GM21825 (cell line): ENCODE measurements around the gene ELMO1.

Experiments used
- ATAC-seq: cut with Tn5 transposase; IDR thresholded peaks from one replicate; pipeline ENCODE4 v1.9.1; 2021; ENCODE audit warnings: mild to moderate bottlenecking, moderate library complexity; ENCODE audit not compliant: unreplicated experiment

Gene ELMO1

GRCh38 chr7:37410305-37411229, 38.1 kb downstream of the ELMO1 start:
- ATAC-seq = no peak

DNA sequence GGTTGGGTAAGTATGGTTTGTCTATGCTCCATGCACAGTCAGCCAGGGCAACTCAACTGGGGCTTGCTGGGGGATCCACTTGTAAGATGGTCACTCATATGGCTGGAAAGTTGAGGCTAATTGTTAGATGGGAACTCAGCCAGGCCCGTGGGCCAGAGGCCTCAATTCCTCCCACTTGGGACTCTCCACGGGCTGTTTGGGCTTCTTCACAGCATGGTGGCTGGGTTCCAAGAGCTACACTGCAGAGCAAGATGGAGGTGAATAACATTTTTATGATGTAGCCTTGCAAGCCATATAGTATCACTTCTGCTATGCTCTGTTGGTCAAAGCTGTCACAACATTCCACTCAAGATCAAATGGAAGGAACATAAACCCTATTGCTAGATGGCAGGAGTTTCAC, 39.2 kb downstream of the ELMO1 start:
- no peak for ATAC-seq

DNA sequence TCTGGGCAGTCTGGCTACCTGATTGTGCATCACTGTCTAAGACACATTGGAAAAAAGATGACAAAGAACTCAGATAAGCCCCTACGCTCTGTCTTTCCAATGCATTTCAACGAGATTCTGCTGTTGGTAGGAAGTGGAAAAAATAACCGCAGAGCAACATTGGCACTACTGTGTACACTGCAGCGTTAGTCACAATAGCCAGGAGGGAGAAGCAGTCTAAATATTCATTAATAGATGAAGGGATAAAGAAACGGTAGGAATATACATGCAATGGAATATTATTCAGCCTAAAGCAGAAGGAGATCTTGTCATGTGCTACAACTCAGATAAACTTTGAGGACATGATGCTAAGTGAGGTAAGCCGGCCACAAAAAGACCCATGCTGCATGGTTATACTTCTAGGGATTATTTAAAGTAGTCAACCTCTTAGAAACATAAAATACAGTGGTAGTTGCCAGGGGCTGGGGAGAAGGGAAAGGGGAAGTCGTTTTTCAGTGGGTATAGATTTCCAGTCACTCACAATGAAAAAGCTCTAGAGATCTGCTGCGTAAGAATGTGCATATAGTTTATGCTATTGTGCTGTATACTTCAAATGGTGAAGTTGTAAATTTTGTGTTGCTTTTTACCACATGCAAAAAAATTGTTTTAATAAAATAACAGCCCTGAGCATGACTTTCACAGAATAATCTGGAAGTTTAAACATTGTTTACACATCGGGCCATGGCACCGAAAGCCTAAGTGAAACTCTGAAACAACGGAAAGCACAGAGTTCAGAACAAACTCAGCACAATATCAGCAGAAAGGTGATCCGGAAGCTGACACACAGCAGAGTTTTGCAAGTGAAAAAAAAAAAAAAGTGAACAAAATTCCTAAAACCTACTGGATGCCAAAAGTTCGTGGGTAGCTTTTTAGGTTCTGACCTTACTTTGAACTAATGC, 40.1 kb downstream of the ELMO1 start:
- peak; percentile 49 for ATAC-seq

DNA sequence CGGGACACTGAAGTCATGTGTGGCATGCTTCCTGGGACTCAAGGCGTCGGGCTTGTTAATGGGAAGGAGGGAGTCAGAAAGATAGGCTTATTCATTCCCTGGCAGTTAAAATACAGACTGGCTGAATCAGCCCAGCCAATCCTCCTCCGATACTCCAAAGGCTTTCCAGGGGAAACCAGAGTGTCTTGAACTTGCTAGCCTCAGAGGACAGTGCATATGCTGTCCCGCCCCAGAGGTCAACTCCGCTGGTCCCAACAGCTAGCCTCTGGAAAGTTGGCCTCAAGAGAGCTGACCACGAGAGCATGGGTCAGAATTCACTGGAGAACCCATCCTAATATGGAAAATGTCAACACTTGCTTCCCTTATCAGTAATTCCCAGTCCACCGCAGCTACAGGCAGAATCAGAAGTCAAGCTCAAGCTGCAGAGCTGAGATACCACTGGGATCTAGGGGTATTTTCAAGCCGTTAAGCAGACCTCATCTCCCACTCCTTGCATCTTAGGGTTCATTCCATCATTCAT, 43.0 kb downstream of the ELMO1 start:
- ATAC-seq = no peak

- ATAC-seq = no peak
Measured at GRCh38 chr7:37405128-37405527, 43.5 kb downstream of the ELMO1 start.

- ATAC-seq = no peak
Measured at GRCh38 chr7:37399876-37400421, 48.7 kb downstream of the ELMO1 start.

GRCh38 chr7:37398403-37398802, 50.3 kb downstream of the ELMO1 start:
- ATAC-seq = no peak

- ATAC-seq = no peak
Measured at GRCh38 chr7:37395618-37396259, 52.9 kb downstream of the ELMO1 start.

DNA sequence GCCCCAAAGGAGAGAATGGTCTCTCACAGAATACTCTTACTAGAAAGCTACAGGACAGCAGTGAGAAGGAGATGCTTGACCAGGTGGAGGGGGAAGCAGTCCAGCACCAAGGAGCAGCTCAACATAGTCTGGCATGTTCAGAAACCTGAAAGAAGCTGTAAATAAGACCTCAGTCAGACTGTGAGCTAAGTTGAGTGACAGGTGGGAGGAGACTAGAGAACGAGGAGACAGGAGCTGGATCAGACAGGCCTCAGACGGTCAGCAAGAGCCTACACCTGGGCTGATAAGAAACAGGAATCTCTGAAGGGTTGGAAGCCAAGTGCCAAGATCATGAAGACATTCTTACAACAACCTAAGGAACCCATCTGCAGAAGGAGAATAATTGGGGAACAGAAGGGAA, 54.5 kb downstream of the ELMO1 start:
- ATAC-seq = no peak

- ATAC-seq = no peak
Measured at GRCh38 chr7:37393476-37393875, 55.2 kb downstream of the ELMO1 start.

DNA sequence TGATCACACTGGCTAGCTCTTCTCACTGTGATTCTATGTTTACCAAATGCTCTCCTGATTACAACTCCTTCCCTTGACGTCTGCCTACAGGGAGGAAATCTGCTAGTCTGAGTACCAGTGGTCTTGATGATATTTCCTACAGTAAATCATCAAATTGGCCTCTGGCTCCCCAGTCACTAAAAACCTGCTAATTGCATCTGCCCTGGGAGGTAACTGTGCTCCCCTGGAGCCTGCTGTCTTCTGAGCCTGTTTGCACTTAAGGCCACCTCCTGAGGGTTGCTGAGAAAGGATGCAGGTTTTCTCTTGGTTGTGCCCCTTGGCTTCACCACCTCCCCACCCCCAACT, 56.0 kb downstream of the ELMO1 start:
- ATAC-seq = no peak

- ATAC-seq = peak; percentile 61
Measured at GRCh38 chr7:37391791-37392672, 56.6 kb downstream of the ELMO1 start.

GRCh38 chr7:37390114-37390513, 58.5 kb downstream of the ELMO1 start:
- ATAC-seq = no peak

- ATAC-seq = no peak
Measured at GRCh38 chr7:37388811-37389210, 59.9 kb downstream of the ELMO1 start.

- no peak for ATAC-seq
Measured at GRCh38 chr7:37385787-37386186, 62.9 kb downstream of the ELMO1 start.

DNA sequence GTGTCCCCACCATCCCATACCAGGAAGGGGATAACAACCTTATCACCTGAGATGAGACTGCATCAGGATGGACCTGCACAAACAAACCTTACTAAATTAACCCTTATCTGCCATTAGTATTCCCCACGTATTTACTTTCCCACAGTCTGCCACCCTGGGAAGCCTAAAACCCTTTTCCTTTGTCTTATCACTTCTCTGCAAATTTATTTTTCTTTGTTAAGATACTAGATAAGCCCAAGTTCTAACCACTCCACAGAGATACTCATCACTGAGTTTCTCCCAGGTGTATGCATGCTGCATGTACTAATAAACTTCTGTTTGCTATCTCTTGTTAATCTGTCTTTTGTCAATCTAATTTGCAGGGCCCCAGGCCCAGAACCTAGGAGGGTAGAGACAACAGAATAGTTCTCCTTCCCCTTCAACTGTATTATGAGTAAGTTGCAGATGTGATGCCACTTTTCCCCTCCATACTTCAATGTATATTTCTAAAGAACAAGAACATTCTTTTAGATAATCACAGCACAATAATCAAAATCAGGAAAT, 66.0 kb downstream of the ELMO1 start:
- ATAC-seq = no peak

GRCh38 chr7:37380831-37381230, 67.8 kb downstream of the ELMO1 start:
- ATAC-seq = no peak

GRCh38 chr7:37379546-37380277, 69.0 kb downstream of the ELMO1 start:
- no peak for ATAC-seq

DNA sequence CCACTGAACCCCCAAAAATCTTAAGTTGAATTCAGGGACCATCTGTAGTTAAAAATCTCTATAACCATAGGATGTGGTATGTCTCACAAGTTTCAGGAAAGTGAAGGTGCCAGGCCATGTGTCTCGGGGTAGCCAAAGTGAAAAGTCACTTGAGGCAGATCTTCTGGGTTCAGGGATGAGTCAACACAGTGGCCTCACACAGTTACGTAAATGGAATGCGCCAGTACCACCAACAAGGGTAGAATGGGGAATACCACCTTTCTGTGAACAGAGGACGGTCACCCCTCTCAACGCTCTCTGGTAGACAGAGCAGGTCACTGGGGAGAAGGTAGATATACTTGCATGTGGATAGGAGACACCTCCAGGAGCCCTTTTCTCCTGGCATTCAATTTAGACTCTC, 71.4 kb downstream of the ELMO1 start:
- ATAC-seq = no peak
